ENCODE data around the gene LRRC32.

Gene LRRC32

GRCh38 chr11:76667271-76667818 is 3.2 kb downstream of the LRRC32 start:
- no peak for DNase-seq (ENCODE audit: low read depth)
- no peak overlapping the region for H3K4me3 ChIP-seq (ENCODE audit: low read length)
- no peak for TF ChIP-seq CTCF (conservative IDR thresholded peaks at IDR 0.05; ENCODE audit: low read depth, low read length)

- no peak for TF ChIP-seq CTCF (conservative IDR thresholded peaks at IDR 0.05; ENCODE audit: low read depth, low read length)
- DNase-seq (ENCODE audit: low read depth) = no peak
- H3K4me3 ChIP-seq (ENCODE audit: low read length) = no peak overlapping the region
Measured at GRCh38 chr11:76666830-76667229, 3.7 kb downstream of the LRRC32 start.

- DNase-seq (ENCODE audit: low read depth) = no peak
Measured at GRCh38 chr11:76666408-76666807, 4.1 kb downstream of the LRRC32 start.

GRCh38 chr11:76665921-76666351 is 4.6 kb downstream of the LRRC32 start:
- TF ChIP-seq CTCF (conservative IDR thresholded peaks at IDR 0.05; ENCODE audit: low read depth, low read length) = no peak
- H3K4me3 ChIP-seq (ENCODE audit: low read length) = no peak overlapping the region
- no peak for DNase-seq (ENCODE audit: low read depth)

More at GRCh38 chr11:76666408-76666807, 4.1 kb downstream of the LRRC32 start:
- TF ChIP-seq CTCF (conservative IDR thresholded peaks at IDR 0.05; ENCODE audit: low read depth, low read length) = no peak
- no peak overlapping the region for H3K4me3 ChIP-seq (ENCODE audit: low read length)

GRCh38 chr11:76665172-76665571 is 5.4 kb downstream of the LRRC32 start:
- H3K4me3 ChIP-seq (ENCODE audit: low read length) = no peak overlapping the region
- DNase-seq (ENCODE audit: low read depth) = no peak
- TF ChIP-seq CTCF (conservative IDR thresholded peaks at IDR 0.05; ENCODE audit: low read depth, low read length) = no peak

- no peak for DNase-seq (ENCODE audit: low read depth)
- no peak for TF ChIP-seq CTCF (conservative IDR thresholded peaks at IDR 0.05; ENCODE audit: low read depth, low read length)
- no peak overlapping the region for H3K4me3 ChIP-seq (ENCODE audit: low read length)
Measured at GRCh38 chr11:76664578-76665061, 5.9 kb downstream of the LRRC32 start.

- H3K4me3 ChIP-seq (ENCODE audit: low read length) = no peak overlapping the region
- no peak for TF ChIP-seq CTCF (conservative IDR thresholded peaks at IDR 0.05; ENCODE audit: low read depth, low read length)
- no peak for DNase-seq (ENCODE audit: low read depth)
Measured at GRCh38 chr11:76663912-76664440, 6.6 kb downstream of the LRRC32 start.
